HG03097 (cell line): ENCODE results near the gene CTSZ.
"Not testable (repeated sequence)": the region's sequence is repeated elsewhere in the genome, so short reads cannot be mapped to it uniquely, and the experiment has no call there.

ENCODE experiments used
- ATAC-seq: cut with Tn5 transposase; IDR thresholded peaks from one replicate; pipeline ENCODE4 v1.9.1; 2021; ENCODE audit not compliant: unreplicated experiment, low FRiP score

The CTSZ gene

GRCh38 chr20:59006864-59007664, at the start of gene CTSZ:
Gene CTSZ (minus strand): TSS chr20:59007254. CDS start chr20:59007128, 126 bp downstream.
- no peak for ATAC-seq

GRCh38 chr20:59055302-59055701, 48.2 kb upstream of the CTSZ start:
- no peak for ATAC-seq

GRCh38 chr20:59051666-59052185, 44.7 kb upstream of the CTSZ start:
- no peak for ATAC-seq

- no peak for ATAC-seq
Measured at GRCh38 chr20:59050437-59050836, 43.4 kb upstream of the CTSZ start.

- ATAC-seq: no peak
Measured at GRCh38 chr20:59048681-59049030, 41.6 kb upstream of the CTSZ start.

GRCh38 chr20:59047938-59048680, 41.1 kb upstream of the CTSZ start:
- no peak for ATAC-seq

- no peak for ATAC-seq
Measured at GRCh38 chr20:59046862-59047261, 39.8 kb upstream of the CTSZ start.

- no peak for ATAC-seq
Measured at GRCh38 chr20:59044796-59045195, 37.7 kb upstream of the CTSZ start.

- ATAC-seq: no peak
Measured at GRCh38 chr20:59044295-59044694, 37.2 kb upstream of the CTSZ start.

GRCh38 chr20:59043698-59044097, 36.6 kb upstream of the CTSZ start:
- ATAC-seq: no peak

- peak; percentile 94 for ATAC-seq
Measured at GRCh38 chr20:59042796-59043631, 36.0 kb upstream of the CTSZ start.

GRCh38 chr20:59042151-59042795, 35.2 kb upstream of the CTSZ start, which contains the start of gene PRELID3B:
Gene PRELID3B (minus strand): TSS chr20:59042786. CDS start chr20:59042730, 56 bp downstream.
- peak; percentile 25 for ATAC-seq

- ATAC-seq: not testable (repeated sequence)
Measured at GRCh38 chr20:59041487-59041886, 34.4 kb upstream of the CTSZ start.

- ATAC-seq: no peak
Measured at GRCh38 chr20:59040667-59041066, 33.6 kb upstream of the CTSZ start.

GRCh38 chr20:59039233-59039632, 32.2 kb upstream of the CTSZ start:
- no peak for ATAC-seq

GRCh38 chr20:59037386-59037785, 30.3 kb upstream of the CTSZ start:
- no peak for ATAC-seq

- ATAC-seq: no peak
Measured at GRCh38 chr20:59035381-59035780, 28.3 kb upstream of the CTSZ start.

- no peak for ATAC-seq
Measured at GRCh38 chr20:59033616-59034165, 26.6 kb upstream of the CTSZ start.

- no peak for ATAC-seq
Measured at GRCh38 chr20:59033093-59033492, 26.0 kb upstream of the CTSZ start.

- ATAC-seq: no peak
Measured at GRCh38 chr20:59032713-59033059, 25.6 kb upstream of the CTSZ start.
